Upper lobe of left lung (tissue), 4 donors: ENCODE data around the gene CDC37L1.

ENCODE experiments used
- CTCF ChIP-seq, 6 experiments: fragments of 450-650 bp in 4 of 6; fragments of 200-600 bp in 2 of 6; sonication (generic) in 2 of 6; IDR thresholded peaks; one replicate each; pipeline ENCODE4 v1.5.1; 2016 to 2019; ENCODE audit warnings: antibody characterized with exemption in 6 of 6
- EP300 ChIP-seq, 4 donors: sonication (generic); formaldehyde crosslinking; IDR thresholded peaks; one replicate each; pipeline ENCODE4 v1.5.1; 2017; ENCODE audit warnings: antibody characterized with exemption in 4 of 4, control low read depth in 2 of 4
- POLR2A ChIP-seq, 4 donors: fragments of 450-650 bp; IDR thresholded peaks; one replicate each; pipeline ENCODE4 v1.5.1; 2016 to 2017; ENCODE audit warnings: antibody characterized with exemption in 4 of 4, mild to moderate bottlenecking in 2 of 4
- POLR2AphosphoS5 ChIP-seq, 2 donors: sonication (generic); formaldehyde crosslinking; IDR thresholded peaks; one replicate each; pipeline ENCODE4 v1.5.1; 2017; ENCODE audit warnings: antibody characterized with exemption in 2 of 2

GRCh38 chr9:4677392-4677791 lies 2.0 kb upstream of the CDC37L1 start:
- TF ChIP-seq POLR2AphosphoS5 (IDR thresholded peaks at IDR 0.05) (no peak), POLR2A (IDR thresholded peaks at IDR 0.05) (no peak), CTCF (IDR thresholded peaks at IDR 0.05) (no peak), EP300 (IDR thresholded peaks at IDR 0.05) (no peak)
